ENCODE results near the gene PLET1.

DNA sequence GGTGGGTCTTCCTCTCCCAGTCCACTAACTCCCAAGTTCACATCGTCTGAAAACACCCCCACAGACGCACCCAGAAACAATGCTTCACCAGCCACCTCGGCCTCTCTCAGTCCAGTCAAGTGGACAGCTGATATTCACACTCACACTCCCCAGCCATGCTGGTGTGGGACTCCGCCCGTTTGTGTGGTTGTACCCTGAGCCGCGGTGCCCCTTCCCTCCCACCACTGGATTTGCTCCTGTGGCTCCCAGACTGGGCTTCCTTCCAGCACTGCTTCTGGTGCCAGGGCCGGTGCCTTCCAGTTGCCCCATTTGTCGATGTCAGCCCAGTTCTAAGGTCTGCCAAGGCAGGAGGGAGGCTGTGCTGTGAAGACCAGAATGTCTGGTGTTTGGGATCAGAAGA lies 37.9 kb upstream of the PLET1 start:
- TF ChIP-seq, protein P1, sequence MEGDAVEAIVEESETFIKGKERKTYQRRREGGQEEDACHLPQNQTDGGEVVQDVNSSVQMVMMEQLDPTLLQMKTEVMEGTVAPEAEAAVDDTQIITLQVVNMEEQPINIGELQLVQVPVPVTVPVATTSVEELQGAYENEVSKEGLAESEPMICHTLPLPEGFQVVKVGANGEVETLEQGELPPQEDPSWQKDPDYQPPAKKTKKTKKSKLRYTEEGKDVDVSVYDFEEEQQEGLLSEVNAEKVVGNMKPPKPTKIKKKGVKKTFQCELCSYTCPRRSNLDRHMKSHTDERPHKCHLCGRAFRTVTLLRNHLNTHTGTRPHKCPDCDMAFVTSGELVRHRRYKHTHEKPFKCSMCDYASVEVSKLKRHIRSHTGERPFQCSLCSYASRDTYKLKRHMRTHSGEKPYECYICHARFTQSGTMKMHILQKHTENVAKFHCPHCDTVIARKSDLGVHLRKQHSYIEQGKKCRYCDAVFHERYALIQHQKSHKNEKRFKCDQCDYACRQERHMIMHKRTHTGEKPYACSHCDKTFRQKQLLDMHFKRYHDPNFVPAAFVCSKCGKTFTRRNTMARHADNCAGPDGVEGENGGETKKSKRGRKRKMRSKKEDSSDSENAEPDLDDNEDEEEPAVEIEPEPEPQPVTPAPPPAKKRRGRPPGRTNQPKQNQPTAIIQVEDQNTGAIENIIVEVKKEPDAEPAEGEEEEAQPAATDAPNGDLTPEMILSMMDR (IDR thresholded peaks at IDR 0.05): no peak
- no peak for TF ChIP-seq EZH2 (IDR thresholded peaks at IDR 0.05; ENCODE audit: borderline replicate concordance, insufficient read depth, low read depth, low read length, poor library complexity, severe bottlenecking)

All from B cell (primary cell).